Epithelial cell of esophagus (primary cell): ENCODE results near the gene LRRC4C.

Source experiments
- DNase-seq: peaks from one replicate; pipeline ENCODE4 v3.0.0; 2010; ENCODE audit warnings: low read depth
- H3K4me3 ChIP-seq: 2 replicates; pipeline ENCODE4 v1.5.1; 2011; ENCODE audit warnings: mild to moderate bottlenecking, low read length, control low read depth
- CTCF ChIP-seq: IDR thresholded peaks from 2 replicates; pipeline ENCODE4 v1.5.1; 2011; ENCODE audit warnings: low read depth, mild to moderate bottlenecking, low read length, control low read depth, inconsistent platforms; ENCODE audit not compliant: insufficient read depth; ENCODE audit errors: missing control alignments

The LRRC4C gene

GRCh38 chr11:41247621-41248020 lies 211.8 kb downstream of the LRRC4C start:
- no peak for DNase-seq
- no peak overlapping the region for H3K4me3 ChIP-seq
- no peak for TF ChIP-seq CTCF

DNA sequence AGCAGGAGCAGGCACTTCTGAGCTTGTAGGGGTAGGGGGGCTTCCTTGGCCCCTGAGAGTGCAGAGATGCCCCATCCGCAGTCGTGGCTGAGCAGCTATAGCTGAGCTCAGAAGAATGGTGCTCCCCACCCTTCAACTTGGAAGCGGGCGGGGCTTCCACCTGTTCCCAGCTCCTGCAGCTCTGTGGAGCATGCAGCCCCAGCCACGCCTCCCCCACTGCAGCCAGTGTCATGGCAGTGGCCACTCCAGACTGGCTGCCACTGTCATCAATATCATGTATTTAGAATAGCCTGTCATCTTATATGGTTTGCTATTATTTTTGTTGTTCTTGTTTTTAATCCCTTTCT lies 213.1 kb downstream of the LRRC4C start:
- H3K4me3 ChIP-seq, result no peak overlapping the region
- no peak for DNase-seq
- TF ChIP-seq CTCF, result no peak

GRCh38 chr11:41245704-41246398 lies 213.6 kb downstream of the LRRC4C start:
- TF ChIP-seq CTCF, result no peak
- DNase-seq, result no peak
- H3K4me3 ChIP-seq, result no peak overlapping the region

DNA sequence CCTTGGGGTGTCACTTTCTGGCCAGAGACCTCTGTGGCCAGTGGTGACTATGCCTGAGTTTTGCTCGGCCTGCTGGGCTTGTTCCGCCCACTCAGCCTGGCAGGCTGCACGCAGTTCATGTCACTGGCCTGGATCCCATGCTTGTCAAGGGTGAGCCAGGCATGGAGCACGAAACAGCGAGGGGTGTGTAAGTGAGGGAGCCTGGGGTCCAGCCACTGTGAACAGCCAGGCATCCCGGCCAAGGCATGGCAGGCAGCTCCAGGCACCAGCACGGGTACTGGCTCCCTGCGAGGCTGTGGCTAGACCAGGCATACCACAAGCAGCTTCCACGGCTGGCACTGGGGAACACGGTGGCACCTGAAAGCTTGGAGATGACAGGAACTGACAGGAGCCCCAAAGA lies 214.3 kb downstream of the LRRC4C start:
- H3K4me3 ChIP-seq, result no peak overlapping the region
- no peak for TF ChIP-seq CTCF
- DNase-seq, result no peak

- no peak for DNase-seq
- no peak overlapping the region for H3K4me3 ChIP-seq
- no peak for TF ChIP-seq CTCF
Observed at GRCh38 chr11:41237382-41237781, 222.1 kb downstream of the LRRC4C start.

- TF ChIP-seq CTCF, result no peak
- no peak for DNase-seq
- no peak overlapping the region for H3K4me3 ChIP-seq
Observed at GRCh38 chr11:41235668-41236067, 223.8 kb downstream of the LRRC4C start.
